SK-N-SH (cell line): ENCODE measurements around the gene SPATA31C1. TPM values are rescaled to one million over a fixed set of nuclear protein-coding genes. Genes with fewer than 3 reads are reported as not detected.

Source experiments
- CTCF ChIA-PET: fragments of 300-600, 350-600 bp; formaldehyde crosslinking; extraction: SDS; loops from one replicate; lab custom pipeline; 2021; lab: Yijun Ruan, JAX
- POLR2A ChIA-PET: fragments of 350-600 bp; sonication (Branson Sonifier 250); formaldehyde crosslinking; extraction: SDS; loops from one replicate; lab custom pipeline; 2020; ENCODE audit warnings: antibody characterized with exemption, inconsistent platforms; lab: Yijun Ruan, JAX
- DNase-seq: peaks from one replicate; pipeline ENCODE4 v3.0.0; 2012
- H2AFZ ChIP-seq: fragments of 200-600 bp; sonication (generic); 2 replicates; pipeline ENCODE4 v1.8.1; 2016; ENCODE audit warnings: antibody characterized with exemption, mild to moderate bottlenecking, low read depth
- H3F3A ChIP-seq: fragments of 200-600 bp; sonication (generic); replicated peaks from 2 replicates; pipeline ENCODE3; 2016; ENCODE audit warnings: antibody characterized with exemption, mild to moderate bottlenecking; ENCODE audit not compliant: insufficient read depth
- H3K27ac ChIP-seq, 2 experiments: fragments of 200-500 bp in 1 of 2; fragments of 200-600 bp in 1 of 2; sonication (Bioruptor generic) in 1 of 2; sonication (generic), shearing (Covaris generic) in 1 of 2; 2 replicates each; pipeline versions ENCODE4 v1.5.1 to v1.6.1; 2014 to 2016; ENCODE audit warnings: low read depth in 2 of 2, inconsistent platforms in 1 of 2, low read length in 1 of 2, mild to moderate bottlenecking in 1 of 2, mixed read lengths in 1 of 2
- H3K27me3 ChIP-seq: fragments of 200-600 bp; sonication (generic), shearing (Covaris generic); 2 replicates; pipeline ENCODE4 v1.6.1; 2016; ENCODE audit warnings: mixed run types; ENCODE audit not compliant: insufficient read depth
- H3K36me3 ChIP-seq, 2 experiments: fragments of 200-500 bp in 1 of 2; fragments of 200-600 bp in 1 of 2; sonication (Bioruptor generic) in 1 of 2; sonication (generic) in 1 of 2; replicated peaks in 1 of 2; 2 replicates each; pipeline versions ENCODE3 to v1.5.1; 2014 to 2016; ENCODE audit warnings: low read length in 1 of 2, mild to moderate bottlenecking in 1 of 2; ENCODE audit not compliant: insufficient read depth in 2 of 2, control insufficient read depth in 1 of 2
- H3K4me1 ChIP-seq, 2 experiments: fragments of 200-500 bp in 1 of 2; fragments of 200-600 bp in 1 of 2; sonication (Bioruptor generic) in 1 of 2; sonication (generic), shearing (Covaris generic) in 1 of 2; 2 replicates each; pipeline versions ENCODE4 v1.5.1 to v1.6.1; 2014 to 2016; ENCODE audit warnings: low read depth in 1 of 2, low read length in 1 of 2, mixed run types in 1 of 2; ENCODE audit not compliant: insufficient read depth in 2 of 2, control insufficient read depth in 1 of 2
- H3K4me2 ChIP-seq: fragments of 200-600 bp; sonication (generic), shearing (Covaris generic); 2 replicates; pipeline ENCODE4 v1.6.1; 2017; ENCODE audit warnings: mixed run types
- H3K4me3 ChIP-seq, 2 experiments: fragments of 200-500 bp in 1 of 2; fragments of 200-600 bp in 1 of 2; sonication (Bioruptor generic) in 1 of 2; sonication (generic), shearing (Covaris generic) in 1 of 2; 2 replicates each; pipeline versions ENCODE4 v1.5.1 to v1.8.1; 2014 to 2016; ENCODE audit warnings: low read depth in 2 of 2, inconsistent platforms in 1 of 2, low read length in 1 of 2, mild to moderate bottlenecking in 1 of 2, mixed read lengths in 1 of 2, moderate library complexity in 1 of 2
- H3K79me2 ChIP-seq: fragments of 200-600 bp; sonication (generic); 2 replicates; pipeline ENCODE4 v1.8.1; 2017; ENCODE audit warnings: mild to moderate bottlenecking; ENCODE audit not compliant: insufficient read depth
- H3K9ac ChIP-seq: fragments of 200-600 bp; sonication (generic); 2 replicates; pipeline ENCODE4 v1.6.1; 2017; ENCODE audit warnings: mixed run types
- H3K9me2 ChIP-seq: fragments of 200-600 bp; sonication (generic); 2 replicates; pipeline ENCODE4 v1.6.1; 2017; ENCODE audit warnings: mixed run types
- H3K9me3 ChIP-seq: fragments of 200-600 bp; sonication (generic); 2 replicates; pipeline ENCODE4 v1.6.1; 2017; ENCODE audit warnings: mixed run types, mild to moderate bottlenecking, moderate library complexity
- H4K20me1 ChIP-seq: fragments of 200-600 bp; sonication (generic); 2 replicates; pipeline ENCODE4 v1.6.1; 2017; ENCODE audit warnings: mild to moderate bottlenecking, mixed run types; ENCODE audit not compliant: insufficient read depth
- ELF1 ChIP-seq: IDR thresholded peaks from 2 replicates; pipeline ENCODE4 v1.4.0; 2012
- EZH2phosphoT487 ChIP-seq: fragments of 200-600 bp; sonication (generic); IDR thresholded peaks from 2 replicates; pipeline ENCODE4 v1.6.1; 2017; ENCODE audit warnings: low read depth, mixed run types, mild to moderate bottlenecking, antibody characterized with exemption, moderate library complexity, borderline replicate concordance
- FOXJ3 ChIP-seq: sonication (generic); formaldehyde crosslinking; IDR thresholded peaks from 2 replicates; pipeline ENCODE4 v1.5.1; 2020; ENCODE audit warnings: mild to moderate bottlenecking, missing genetic modification reagents
- FOXM1 ChIP-seq: IDR thresholded peaks from 2 replicates; pipeline ENCODE4 v1.4.0; 2012; ENCODE audit warnings: low read depth, mild to moderate bottlenecking
- GATA2 ChIP-seq: sonication (generic); formaldehyde crosslinking; IDR thresholded peaks from 2 replicates; pipeline ENCODE4 v1.5.0; 2020; ENCODE audit warnings: mild to moderate bottlenecking, missing genetic modification reagents
- JUND ChIP-seq: IDR thresholded peaks from 2 replicates; pipeline ENCODE4 v1.4.0; 2012
- NFIC ChIP-seq: IDR thresholded peaks from 2 replicates; pipeline ENCODE4 v1.4.0; 2012; ENCODE audit warnings: borderline replicate concordance
- POLR2AphosphoS5 ChIP-seq: IDR thresholded peaks from 2 replicates; pipeline ENCODE4 v1.6.1; 2012; ENCODE audit warnings: low read depth, low read length
- REST ChIP-seq: IDR thresholded peaks from 2 replicates; pipeline ENCODE4 v1.6.1; 2012; ENCODE audit warnings: mild to moderate bottlenecking, low read depth, low read length, moderate library complexity
- RFX5 ChIP-seq: IDR thresholded peaks from 2 replicates; pipeline ENCODE4 v1.6.1; 2012; ENCODE audit warnings: mild to moderate bottlenecking, improper control_type of control experiment, low read length
- RXRA ChIP-seq: IDR thresholded peaks from 2 replicates; pipeline ENCODE4 v1.4.0; 2012; ENCODE audit warnings: low read depth, mild to moderate bottlenecking, borderline replicate concordance
- SIN3A ChIP-seq: IDR thresholded peaks from 2 replicates; pipeline ENCODE4 v1.6.1; 2012; ENCODE audit warnings: low read depth, mild to moderate bottlenecking, low read length, moderate library complexity, borderline replicate concordance
- TAF1 ChIP-seq: IDR thresholded peaks from 2 replicates; pipeline ENCODE4 v1.6.1; 2012; ENCODE audit warnings: low read depth, mild to moderate bottlenecking, low read length, moderate library complexity, borderline replicate concordance
- TCF12 ChIP-seq: IDR thresholded peaks from 2 replicates; pipeline ENCODE4 v1.4.0; 2012
- YY1 ChIP-seq: IDR thresholded peaks from 2 replicates; pipeline ENCODE4 v1.4.0; 2012; ENCODE audit warnings: low read depth, mild to moderate bottlenecking
- WGBS: methylation state at CpG from one replicate; pipeline ENCODE4 v1.1.6; 2017; ENCODE audit warnings: low lambda C conversion rate; 5-methylcytosine and 5-hydroxymethylcytosine counted together
- polyA plus RNA-seq, 3 experiments: library from polyadenylated mRNA; depleted of rRNA; stranded (reverse); fragments of >200 nt; gene quantifications; 2 replicates each; pipeline ENCODE4 v1.2.3, GENCODE V29; 2012
- TF ChIP-seq, protein P1 (sequence below): fragments of 150-350 bp; IDR thresholded peaks from 2 replicates; pipeline ENCODE4 v1.6.1; 2017; ENCODE audit warnings: antibody characterized with exemption, low read length, low read depth, borderline replicate concordance
- TF ChIP-seq, protein P2 (sequence below): IDR thresholded peaks from 2 replicates; pipeline ENCODE4 v1.4.0; 2012; ENCODE audit warnings: low read depth, borderline replicate concordance
- TF ChIP-seq, protein P3 (sequence below): fragments of 150-350 bp; IDR thresholded peaks from 2 replicates; pipeline ENCODE4 v1.6.1; 2016; ENCODE audit warnings: mild to moderate bottlenecking, low read depth, low read length
- TF ChIP-seq, protein P4 (sequence below): IDR thresholded peaks from 2 replicates; pipeline ENCODE4 v1.4.0; 2012; ENCODE audit warnings: low read depth, borderline replicate concordance

The SPATA31C1 gene
- polyA plus RNA-seq, 1 of the 3 experiments (the other 2 are of a cell fraction) = not detected

- TF ChIP-seq, protein P1, sequence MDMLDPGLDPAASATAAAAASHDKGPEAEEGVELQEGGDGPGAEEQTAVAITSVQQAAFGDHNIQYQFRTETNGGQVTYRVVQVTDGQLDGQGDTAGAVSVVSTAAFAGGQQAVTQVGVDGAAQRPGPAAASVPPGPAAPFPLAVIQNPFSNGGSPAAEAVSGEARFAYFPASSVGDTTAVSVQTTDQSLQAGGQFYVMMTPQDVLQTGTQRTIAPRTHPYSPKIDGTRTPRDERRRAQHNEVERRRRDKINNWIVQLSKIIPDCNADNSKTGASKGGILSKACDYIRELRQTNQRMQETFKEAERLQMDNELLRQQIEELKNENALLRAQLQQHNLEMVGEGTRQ = no peak
- TF ChIP-seq, protein P2, sequence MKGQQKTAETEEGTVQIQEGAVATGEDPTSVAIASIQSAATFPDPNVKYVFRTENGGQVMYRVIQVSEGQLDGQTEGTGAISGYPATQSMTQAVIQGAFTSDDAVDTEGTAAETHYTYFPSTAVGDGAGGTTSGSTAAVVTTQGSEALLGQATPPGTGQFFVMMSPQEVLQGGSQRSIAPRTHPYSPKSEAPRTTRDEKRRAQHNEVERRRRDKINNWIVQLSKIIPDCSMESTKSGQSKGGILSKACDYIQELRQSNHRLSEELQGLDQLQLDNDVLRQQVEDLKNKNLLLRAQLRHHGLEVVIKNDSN = no peak
These were observed 26.9 kb downstream of the SPATA31C1 start (continued) for GRCh38 chr9:87944682-87945081.

DNA sequence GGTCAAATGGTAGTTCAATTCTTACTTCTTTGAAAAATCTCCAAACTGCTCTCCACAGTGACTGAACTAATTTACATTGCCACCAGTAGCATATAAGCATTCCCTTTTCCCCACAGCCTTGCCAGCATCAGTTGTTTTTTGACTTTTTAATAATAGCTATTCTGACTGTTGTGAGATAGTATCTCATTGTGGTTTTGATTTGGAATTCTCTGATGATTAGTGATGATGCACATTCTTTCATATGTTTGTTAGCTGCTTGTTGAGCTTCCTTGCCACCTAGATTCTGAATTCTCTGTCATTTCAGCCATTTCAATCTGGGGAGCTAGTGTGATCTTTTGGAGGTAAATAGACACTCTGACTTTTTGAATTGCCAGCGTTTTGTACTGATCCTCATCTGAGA lies 32.5 kb downstream of the SPATA31C1 start:
- CTCF ChIA-PET = interaction anchor here (1.1 to 1.6 kb wide), 5 partner anchors 11 to 1051 kb away, joined by 3 to 6 read pairs (median 3); no protein-coding TSS in a partner anchor
- Histone ChIP-seq H3K4me3 (no peak overlapping the region), H3K9me2 (no peaks in the 10 kb centered on the region), H3K27me3 (no peaks in the 10 kb centered on the region), H3K79me2 (no peaks in the 10 kb centered on the region), H3K9ac (no peak overlapping the region), H3K4me2 (no peak overlapping the region), H3K9me3 (no peaks in the 10 kb centered on the region), H3K27ac (no peak overlapping the region), H3F3A (no peaks in the 10 kb centered on the region), H3K36me3 (no peaks in the 10 kb centered on the region), H2AFZ (no peak overlapping the region), H4K20me1 (no peaks in the 10 kb centered on the region), H3K4me1 (no peaks in the 10 kb centered on the region)
- POLR2A ChIA-PET = no interaction called here
- no peak for DNase-seq
- TF ChIP-seq REST = no peak
- no peak for TF ChIP-seq YY1
- TF ChIP-seq, protein P3, sequence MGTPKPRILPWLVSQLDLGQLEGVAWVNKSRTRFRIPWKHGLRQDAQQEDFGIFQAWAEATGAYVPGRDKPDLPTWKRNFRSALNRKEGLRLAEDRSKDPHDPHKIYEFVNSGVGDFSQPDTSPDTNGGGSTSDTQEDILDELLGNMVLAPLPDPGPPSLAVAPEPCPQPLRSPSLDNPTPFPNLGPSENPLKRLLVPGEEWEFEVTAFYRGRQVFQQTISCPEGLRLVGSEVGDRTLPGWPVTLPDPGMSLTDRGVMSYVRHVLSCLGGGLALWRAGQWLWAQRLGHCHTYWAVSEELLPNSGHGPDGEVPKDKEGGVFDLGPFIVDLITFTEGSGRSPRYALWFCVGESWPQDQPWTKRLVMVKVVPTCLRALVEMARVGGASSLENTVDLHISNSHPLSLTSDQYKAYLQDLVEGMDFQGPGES = no peak
- TF ChIP-seq TAF1 = no peak
- TF ChIP-seq RFX5 = no peak
- no peak for TF ChIP-seq EZH2phosphoT487
- no peak for TF ChIP-seq FOXJ3 (CRISPR knock-in tag)
- TF ChIP-seq, protein P2 = no peak
- TF ChIP-seq POLR2AphosphoS5 = no peak
- no peak for TF ChIP-seq JUND
- TF ChIP-seq SIN3A = no peak
- TF ChIP-seq FOXM1 = no peak
- no peak for TF ChIP-seq NFIC
- TF ChIP-seq RXRA = no peak
- TF ChIP-seq GATA2 (CRISPR knock-in tag) = no peak
- TF ChIP-seq, protein P4, sequence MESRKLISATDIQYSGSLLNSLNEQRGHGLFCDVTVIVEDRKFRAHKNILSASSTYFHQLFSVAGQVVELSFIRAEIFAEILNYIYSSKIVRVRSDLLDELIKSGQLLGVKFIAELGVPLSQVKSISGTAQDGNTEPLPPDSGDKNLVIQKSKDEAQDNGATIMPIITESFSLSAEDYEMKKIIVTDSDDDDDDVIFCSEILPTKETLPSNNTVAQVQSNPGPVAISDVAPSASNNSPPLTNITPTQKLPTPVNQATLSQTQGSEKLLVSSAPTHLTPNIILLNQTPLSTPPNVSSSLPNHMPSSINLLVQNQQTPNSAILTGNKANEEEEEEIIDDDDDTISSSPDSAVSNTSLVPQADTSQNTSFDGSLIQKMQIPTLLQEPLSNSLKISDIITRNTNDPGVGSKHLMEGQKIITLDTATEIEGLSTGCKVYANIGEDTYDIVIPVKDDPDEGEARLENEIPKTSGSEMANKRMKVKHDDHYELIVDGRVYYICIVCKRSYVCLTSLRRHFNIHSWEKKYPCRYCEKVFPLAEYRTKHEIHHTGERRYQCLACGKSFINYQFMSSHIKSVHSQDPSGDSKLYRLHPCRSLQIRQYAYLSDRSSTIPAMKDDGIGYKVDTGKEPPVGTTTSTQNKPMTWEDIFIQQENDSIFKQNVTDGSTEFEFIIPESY = no peak
- TF ChIP-seq ELF1 = no peak
- TF ChIP-seq TCF12 = no peak
- 0% methylated on average over 1 of the region's 1 CpG for WGBS
